Endothelial cell of hepatic sinusoid (primary cell): ENCODE measurements around the gene PCSK5.
"Not testable (repeated sequence)": the region's sequence is repeated elsewhere in the genome, so short reads cannot be mapped to it uniquely, and the experiment has no call there.

ENCODE experiments used
- in situ Hi-C: cut with HindIII; loops from 2 replicates; pipeline ENCODE4 v1.10.0; 2017; ENCODE audit warnings: low sequenced_read_pairs

The PCSK5 gene

GRCh38 chr9:75889577-75889976 is 896 bp upstream of the PCSK5 start:
- in situ Hi-C loops = no loop called here

DNA sequence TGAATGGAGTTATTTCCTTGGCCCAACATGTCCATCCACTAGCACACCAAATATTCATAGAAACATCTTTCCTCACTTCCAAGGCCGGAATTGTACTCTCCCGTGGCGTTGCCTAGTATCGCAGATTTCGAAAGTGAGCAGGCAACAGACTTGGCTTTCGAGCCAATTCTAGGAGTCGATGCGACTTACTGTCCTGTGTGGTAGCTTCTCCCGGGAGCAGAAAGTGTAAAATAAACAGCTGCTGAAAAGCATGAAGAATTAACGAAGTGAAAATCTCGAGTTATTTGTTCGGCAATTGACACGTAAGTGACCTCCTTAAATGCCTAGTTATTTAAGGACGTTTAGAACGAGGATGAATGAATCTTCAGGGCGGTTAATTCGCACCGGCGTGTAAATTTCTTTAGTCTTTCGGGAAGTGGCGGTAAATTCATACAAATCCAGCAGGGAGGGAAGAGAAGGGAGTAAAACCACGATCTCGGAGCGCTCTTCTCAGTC is 449 bp upstream of the PCSK5 start:
- in situ Hi-C loops = no loop called here

DNA sequence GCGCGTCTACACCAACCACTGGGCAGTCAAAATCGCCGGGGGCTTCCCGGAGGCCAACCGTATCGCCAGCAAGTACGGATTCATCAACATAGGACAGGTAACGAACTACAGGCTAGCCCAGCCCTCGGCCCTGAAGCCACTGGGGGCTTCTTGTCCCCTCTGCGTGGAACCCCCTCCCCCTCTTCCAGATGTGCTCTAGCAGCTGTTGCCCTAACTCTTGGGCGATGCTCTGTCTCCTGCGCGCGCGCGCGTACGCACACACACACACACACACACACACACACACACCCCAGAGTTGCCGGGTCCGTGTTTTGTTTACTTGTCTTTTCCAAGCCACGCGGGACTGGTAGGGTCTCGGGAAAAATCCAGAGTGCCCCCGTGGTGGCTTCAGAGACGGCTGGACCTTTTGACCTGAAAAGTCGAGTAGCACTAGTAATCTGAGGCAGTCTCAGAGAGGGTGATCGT is 836 bp downstream of the PCSK5 start:
- in situ Hi-C loops = no loop called here

DNA sequence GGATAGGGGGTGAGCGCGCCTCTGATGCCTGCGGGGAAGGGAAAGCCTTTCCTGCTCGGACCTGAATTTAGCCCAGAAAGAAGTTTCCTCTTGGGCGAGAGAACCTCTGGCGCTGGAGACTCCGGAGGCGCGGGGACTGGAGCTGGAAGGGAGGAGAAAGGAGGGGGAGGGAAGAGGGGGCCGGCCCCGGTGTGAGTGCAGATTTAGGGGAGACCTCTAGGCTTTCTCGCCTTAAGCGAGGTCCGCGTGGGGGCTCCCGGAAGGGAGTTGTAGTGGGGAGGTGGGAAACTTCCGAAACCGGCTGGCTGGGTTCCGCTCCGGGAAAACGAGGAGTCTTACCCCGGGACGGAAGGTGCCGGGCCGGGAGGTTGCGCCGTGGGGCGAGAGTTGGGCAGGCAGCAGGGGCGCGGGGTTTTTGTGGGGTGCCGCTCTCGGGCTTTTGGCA is 1.3 kb downstream of the PCSK5 start:
- in situ Hi-C loops = no loop called here

DNA sequence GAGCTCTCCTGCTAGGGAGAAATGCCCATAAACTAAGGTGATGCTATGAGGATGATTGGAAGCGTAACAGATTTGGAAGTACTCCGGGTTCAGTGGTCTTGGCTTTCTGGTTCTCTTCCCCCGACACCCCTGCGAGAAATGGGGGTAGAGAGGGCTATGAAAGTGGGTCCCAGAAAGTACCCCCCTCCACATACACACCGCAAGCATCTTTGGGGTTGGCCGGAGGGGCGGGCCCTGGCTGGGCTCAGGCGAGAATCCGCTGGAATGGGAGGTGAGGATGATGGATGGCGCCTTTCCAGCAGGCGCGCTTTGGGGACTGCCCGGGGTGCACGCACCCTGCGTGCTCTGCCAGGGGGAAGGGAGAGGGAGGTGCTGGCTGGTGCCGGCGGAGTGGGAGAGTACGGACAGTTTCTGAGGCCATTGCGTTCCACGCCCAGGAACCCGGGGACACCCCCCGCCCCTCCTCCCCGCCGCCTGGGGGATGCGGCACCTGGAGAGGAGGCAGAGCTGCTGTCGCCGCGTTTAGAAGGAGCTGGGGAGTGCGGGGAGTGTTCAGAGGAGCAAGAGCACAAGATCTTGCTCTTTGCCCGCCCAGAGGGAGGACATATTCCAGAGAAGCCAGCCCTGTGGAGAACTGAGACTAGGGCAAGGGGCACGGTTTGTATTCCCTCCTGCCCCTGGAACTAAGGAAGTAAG is 1.9 kb downstream of the PCSK5 start:
- in situ Hi-C loops = no loop called here

DNA sequence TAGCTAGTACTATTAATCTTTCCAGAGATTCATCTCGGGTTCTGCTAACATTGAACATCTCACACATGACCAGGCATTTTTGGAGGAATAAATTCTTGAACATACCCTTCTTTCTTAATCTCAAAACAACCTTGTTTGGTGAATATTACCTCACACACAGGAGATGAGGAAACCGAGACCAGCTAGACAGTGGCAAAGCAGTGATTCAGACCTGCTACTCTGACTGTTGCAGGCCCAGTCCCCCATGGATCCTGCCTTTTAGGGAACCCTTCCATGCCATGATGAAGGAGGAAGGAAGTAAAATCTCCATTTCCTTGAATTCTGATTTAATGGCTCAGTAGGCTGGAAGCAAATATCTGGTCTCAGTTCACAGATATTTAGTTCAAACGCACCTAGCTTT is 2.6 kb downstream of the PCSK5 start:
- in situ Hi-C loops = no loop called here

- in situ Hi-C loops = no loop called here
These were observed 4.1 kb downstream of the PCSK5 start for GRCh38 chr9:75894566-75894965.

DNA sequence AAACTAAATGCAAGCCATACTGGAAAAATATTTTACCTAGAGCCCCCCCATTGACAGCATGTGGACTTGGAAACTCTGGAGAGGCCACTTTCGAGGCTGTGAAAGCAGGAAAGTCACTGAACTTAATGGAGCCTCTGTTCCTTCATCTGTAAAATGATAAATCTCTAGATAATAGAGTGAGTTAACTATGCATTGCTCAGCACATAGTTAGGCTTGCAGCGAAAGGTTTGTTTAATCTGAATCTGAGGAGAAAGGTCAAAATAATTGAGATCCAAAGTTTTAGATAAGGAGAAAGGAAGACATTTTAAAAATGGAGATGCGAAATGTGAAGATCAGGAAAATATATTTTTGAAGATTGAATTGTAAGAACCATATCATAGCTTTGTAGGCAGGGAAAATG is 4.6 kb downstream of the PCSK5 start:
- in situ Hi-C loops = no loop called here

DNA sequence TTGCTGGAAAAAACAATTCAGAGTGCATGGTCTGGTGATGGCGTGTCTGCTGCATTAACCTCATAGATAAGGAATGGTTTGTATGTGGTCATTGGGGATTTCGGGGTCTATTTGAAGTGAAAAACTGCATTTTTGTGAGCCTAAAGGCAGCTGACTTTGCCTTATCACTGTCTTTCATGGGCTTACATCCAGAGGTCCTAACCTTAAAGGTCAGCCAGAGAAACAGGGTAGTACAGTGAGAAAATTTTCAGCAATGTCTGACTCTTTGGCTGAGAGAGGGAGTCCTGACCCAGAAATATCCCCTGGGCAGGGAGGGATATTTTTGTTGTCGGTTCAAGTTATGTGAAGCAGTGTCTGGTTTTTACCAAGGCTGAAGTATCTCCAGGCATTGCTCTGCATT is 5.7 kb downstream of the PCSK5 start:
- in situ Hi-C loops = no loop called here

DNA sequence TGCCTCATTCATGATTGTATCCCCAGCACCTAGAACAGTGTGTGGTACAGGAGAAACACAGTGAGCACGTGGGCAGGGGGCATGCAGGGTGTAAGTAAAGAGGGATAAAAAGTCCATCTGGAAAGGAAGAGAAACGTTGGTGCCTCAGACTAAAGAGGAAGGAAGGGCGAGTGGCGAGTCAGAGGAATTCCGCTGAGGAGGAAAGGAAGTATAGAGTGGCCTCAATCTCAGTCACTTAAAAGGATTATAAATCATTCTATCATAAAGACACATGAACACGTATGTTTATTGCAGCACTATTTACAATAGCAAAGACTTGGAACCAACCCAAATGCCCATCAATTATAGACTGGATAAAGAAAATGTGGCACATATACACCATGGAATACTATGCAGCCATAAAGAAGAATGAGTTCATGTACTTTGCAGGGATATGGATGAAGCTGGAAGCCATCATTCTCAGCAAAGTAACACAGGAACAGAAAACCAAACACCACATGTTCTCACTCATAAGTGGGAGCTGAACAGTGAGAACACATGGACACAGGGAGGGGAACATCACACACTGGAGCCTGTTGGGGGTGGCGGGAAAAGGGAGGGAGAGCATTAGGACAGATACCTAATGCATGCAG is 10.5 kb downstream of the PCSK5 start:
- in situ Hi-C loops = not testable (repeated sequence)

DNA sequence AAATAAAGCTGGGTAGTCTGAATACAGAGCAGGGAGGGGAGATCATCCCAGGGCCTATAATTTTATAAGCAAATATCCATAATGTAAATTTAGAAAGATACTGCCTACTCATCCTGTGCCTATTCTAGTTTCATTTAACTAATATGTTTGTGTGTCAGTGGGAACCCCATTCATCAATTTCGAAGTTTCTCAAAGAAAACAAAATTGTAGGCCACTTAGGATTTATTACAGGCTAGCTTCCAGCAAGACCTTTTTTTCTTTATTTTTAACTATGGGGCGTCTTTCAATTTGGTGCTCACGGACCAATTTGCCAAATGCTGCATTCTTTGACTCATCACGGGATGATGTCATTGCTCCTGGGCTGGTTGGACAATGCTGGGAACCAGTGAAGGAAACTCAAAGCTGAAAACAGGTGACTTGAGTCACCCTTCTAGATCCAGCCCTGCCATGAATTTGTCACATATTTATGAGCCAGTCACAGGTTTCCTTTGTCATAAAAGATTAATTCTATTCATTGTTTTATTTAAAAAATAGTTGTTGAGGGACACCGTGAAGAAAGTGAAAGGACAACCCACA is 13.4 kb downstream of the PCSK5 start:
- in situ Hi-C loops = no loop called here

DNA sequence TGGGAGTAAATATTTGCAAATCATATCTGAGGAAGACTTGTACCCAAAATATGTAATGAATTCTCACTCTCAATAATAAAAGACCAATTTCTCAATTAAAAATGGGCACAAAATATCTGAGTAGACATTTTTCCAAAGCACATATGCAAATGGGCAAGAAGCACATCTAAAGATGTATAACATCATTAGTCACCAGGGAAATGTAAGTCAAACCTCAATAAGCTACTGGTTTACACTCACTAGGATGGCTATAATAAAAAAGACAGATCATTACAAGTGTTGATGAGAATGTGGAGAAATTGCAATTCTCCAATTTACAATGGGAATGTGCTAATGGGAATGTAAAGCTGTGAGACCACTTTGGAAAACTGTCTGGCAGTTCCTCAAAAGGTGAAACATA is 13.9 kb downstream of the PCSK5 start:
- in situ Hi-C loops = no loop called here

DNA sequence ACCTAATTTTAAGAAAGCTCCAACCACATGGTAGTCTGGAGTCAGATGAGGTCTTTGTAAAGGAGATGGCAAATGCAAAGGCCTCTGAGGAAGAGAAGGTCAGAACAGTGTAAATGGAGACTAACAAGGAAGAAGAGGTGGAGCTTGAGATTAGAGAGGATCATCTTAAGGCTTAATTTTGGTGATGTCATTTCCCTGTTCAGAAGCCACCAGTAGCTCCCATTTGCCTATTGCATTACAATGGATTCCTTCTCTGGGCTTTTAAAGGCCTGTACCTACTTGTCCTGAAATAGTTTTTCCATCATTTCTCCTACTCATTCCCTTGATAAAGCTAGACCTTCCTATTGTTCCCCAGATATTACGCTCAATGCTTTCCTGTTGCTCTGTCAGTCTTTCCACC is 16.1 kb downstream of the PCSK5 start:
- in situ Hi-C loops = no loop called here

- in situ Hi-C loops = no loop called here
These were observed 16.9 kb downstream of the PCSK5 start for GRCh38 chr9:75907329-75907728.

GRCh38 chr9:75907923-75908322 is 17.4 kb downstream of the PCSK5 start:
- in situ Hi-C loops = no loop called here

DNA sequence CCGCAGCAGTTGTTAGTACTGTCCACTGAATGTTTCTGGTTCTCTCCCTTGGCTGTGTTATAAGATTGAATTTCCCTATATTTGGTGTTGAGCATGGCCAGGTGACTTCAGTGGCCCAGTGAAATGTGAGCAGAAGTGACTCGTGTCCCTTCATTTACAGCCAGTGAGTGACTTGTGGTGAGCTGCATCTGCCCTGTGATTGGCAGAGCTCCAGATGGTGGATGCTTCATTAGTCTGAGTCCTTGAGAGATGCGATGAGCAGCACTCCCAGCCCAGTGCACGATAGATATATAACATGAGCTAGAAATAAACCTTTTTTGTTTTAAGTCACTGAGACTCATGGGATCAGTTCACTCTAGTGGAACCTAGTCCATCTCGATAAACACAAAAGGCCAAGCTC is 19.3 kb downstream of the PCSK5 start:
- in situ Hi-C loops = no loop called here

DNA sequence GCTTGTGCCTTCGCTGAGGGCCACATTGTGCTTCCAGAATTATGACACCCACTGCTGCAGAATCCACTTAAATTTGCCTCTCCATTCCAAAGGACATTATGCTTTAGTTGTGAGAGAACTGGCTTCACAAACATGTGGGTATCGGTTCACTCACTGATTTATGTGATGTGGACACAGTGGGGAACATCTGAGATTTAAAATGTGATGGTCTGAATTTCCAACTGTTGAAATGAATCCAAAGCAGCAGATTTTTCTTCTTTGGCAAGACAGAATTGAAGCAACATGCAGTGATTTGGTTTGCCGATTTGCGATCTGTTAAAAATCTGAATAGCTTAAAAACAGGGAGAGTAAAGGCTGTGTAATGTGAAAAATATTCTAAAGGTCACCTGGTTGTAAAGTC is 20.3 kb downstream of the PCSK5 start:
- in situ Hi-C loops = no loop called here

GRCh38 chr9:75911390-75911789 is 20.9 kb downstream of the PCSK5 start:
- in situ Hi-C loops = no loop called here

DNA sequence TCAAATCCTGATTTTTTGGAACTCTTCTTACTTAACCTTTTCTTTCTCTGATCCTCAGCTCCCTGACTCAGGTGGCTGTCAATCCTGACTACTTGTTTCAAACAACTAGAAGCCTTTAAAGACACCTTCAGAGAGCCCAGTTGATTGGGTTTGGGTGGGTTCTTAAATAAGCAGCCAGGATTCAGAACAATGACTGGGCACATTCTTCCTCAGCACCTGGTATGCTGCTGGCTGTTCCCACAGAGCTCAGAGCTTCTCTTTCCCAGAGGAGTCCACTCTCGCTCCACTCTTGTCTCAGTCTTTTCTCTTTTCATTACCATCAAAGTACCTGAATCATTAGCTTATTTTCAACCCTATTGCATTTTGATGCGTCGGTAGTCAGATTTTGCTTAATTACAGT is 22.5 kb downstream of the PCSK5 start:
- in situ Hi-C loops = no loop called here

GRCh38 chr9:75914002-75914401 is 23.5 kb downstream of the PCSK5 start:
- in situ Hi-C loops = no loop called here

DNA sequence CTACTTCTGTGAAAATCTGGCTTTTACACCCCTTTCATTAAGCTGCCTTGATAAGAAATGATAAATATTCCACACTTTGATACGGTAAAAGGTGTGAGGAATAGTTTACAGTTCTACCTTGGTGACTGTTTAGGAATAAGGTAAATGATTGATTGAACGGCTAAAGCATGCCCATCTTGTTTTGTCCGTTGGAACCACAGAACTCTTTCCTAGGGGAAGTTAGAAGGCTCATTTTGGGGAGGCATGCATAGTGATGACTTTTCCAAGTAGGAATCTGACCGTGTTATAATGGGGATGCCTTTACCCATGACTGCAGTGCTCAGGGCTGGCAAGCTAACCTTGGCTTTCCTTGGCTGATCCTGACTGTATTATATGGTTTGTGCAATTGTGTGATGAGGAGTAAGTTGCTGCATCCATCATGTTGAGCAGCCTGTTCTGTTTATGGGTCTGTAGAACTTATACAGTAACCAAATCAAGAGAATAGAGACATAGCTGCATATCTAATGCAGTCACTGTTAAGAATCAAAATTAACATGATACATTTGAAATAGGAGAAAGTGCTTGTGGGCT is 24.5 kb downstream of the PCSK5 start:
- in situ Hi-C loops = no loop called here

- in situ Hi-C loops = no loop called here
These were observed 27.7 kb downstream of the PCSK5 start for GRCh38 chr9:75918154-75918553.
